Liver (tissue), 9 donors: ENCODE data around the gene DAGLA. TPM values are rescaled to one million over a fixed set of nuclear protein-coding genes. Genes with fewer than 3 reads are reported as not detected.

Experiments
- DNase-seq: peaks from one replicate; pipeline ENCODE4 v3.0.0-alpha.2; 2017; ENCODE audit warnings: low spot score
- H3K27ac ChIP-seq, 2 donors: one replicate each; pipeline ENCODE4 v1.7.0; 2013; ENCODE audit warnings: inconsistent platforms in 2 of 2, low read length in 2 of 2, control low read depth in 1 of 2, low read depth in 1 of 2, mild to moderate bottlenecking in 1 of 2
- H3K27me3 ChIP-seq, 4 donors: one replicate each; pipeline versions ENCODE4 v1.6.1 to v1.7.0; 2013; ENCODE audit warnings: low read length in 3 of 4, inconsistent platforms in 1 of 4, mild to moderate bottlenecking in 1 of 4, moderate library complexity in 1 of 4; ENCODE audit not compliant: control insufficient read depth in 4 of 4, insufficient read depth in 4 of 4
- H3K36me3 ChIP-seq, 4 donors: one replicate each; pipeline versions ENCODE4 v1.6.1 to v1.7.0; 2013; ENCODE audit warnings: low read length in 3 of 4, mild to moderate bottlenecking in 3 of 4, low read depth in 1 of 4, moderate library complexity in 1 of 4; ENCODE audit not compliant: control insufficient read depth in 4 of 4, insufficient read depth in 3 of 4
- H3K4me1 ChIP-seq, 4 donors: one replicate each; pipeline versions ENCODE4 v1.6.1 to v1.7.0; 2013; ENCODE audit warnings: low read length in 3 of 4, mild to moderate bottlenecking in 3 of 4, moderate library complexity in 1 of 4; ENCODE audit not compliant: control insufficient read depth in 4 of 4, insufficient read depth in 4 of 4
- H3K4me3 ChIP-seq, 3 donors: one replicate each; pipeline versions ENCODE4 v1.6.1 to v1.7.0; 2013; ENCODE audit warnings: low read length in 3 of 3, control low read depth in 1 of 3, low read depth in 1 of 3, mild to moderate bottlenecking in 1 of 3
- H3K9ac ChIP-seq, 2 donors: one replicate each; pipeline ENCODE4 v1.7.0; 2013; ENCODE audit warnings: low read length in 2 of 2, mild to moderate bottlenecking in 2 of 2, moderate library complexity in 2 of 2, control low read depth in 1 of 2, low read depth in 1 of 2
- H3K9me3 ChIP-seq, 4 donors: one replicate each; pipeline versions ENCODE4 v1.6.1 to v1.7.0; 2013; ENCODE audit warnings: low read length in 3 of 4; ENCODE audit not compliant: control insufficient read depth in 4 of 4
- ATF3 ChIP-seq: IDR thresholded peaks from 2 replicates; pipeline ENCODE4 v1.6.1; 2016; ENCODE audit warnings: antibody characterized with exemption
- EGR1 ChIP-seq, 2 donors: IDR thresholded peaks; 2 replicates each; pipeline ENCODE4 v1.6.1; 2016 to 2018; ENCODE audit warnings: antibody characterized with exemption in 2 of 2, low read depth in 2 of 2
- FOXA1 ChIP-seq: IDR thresholded peaks from 2 replicates; pipeline ENCODE4 v1.6.1; 2016; ENCODE audit warnings: antibody characterized with exemption
- FOXA2 ChIP-seq: IDR thresholded peaks from 2 replicates; pipeline ENCODE4 v1.6.1; 2016; ENCODE audit warnings: antibody characterized with exemption
- HNF4A ChIP-seq, 2 donors: conservative IDR thresholded peaks; 2 replicates each; pipeline ENCODE4 v1.6.1; 2016; ENCODE audit warnings: antibody characterized with exemption in 2 of 2, mild to moderate bottlenecking in 2 of 2
- HNF4G ChIP-seq: IDR thresholded peaks from 2 replicates; pipeline ENCODE4 v1.6.1; 2016; ENCODE audit warnings: antibody characterized with exemption
- JUND ChIP-seq, 2 donors: IDR thresholded peaks; 2 replicates each; pipeline ENCODE4 v1.6.1; 2016; ENCODE audit warnings: antibody characterized with exemption in 2 of 2
- NR2F2 ChIP-seq: IDR thresholded peaks from 2 replicates; pipeline ENCODE4 v1.6.1; 2016; ENCODE audit warnings: antibody characterized with exemption
- RAD21 ChIP-seq, 2 donors: IDR thresholded peaks; 2 replicates each; pipeline ENCODE4 v1.6.1; 2016; ENCODE audit warnings: antibody characterized with exemption in 2 of 2, mild to moderate bottlenecking in 2 of 2
- SP1 ChIP-seq: IDR thresholded peaks from 2 replicates; pipeline ENCODE4 v1.6.1; 2018; ENCODE audit warnings: antibody characterized with exemption, mild to moderate bottlenecking
- TAF1 ChIP-seq: conservative IDR thresholded peaks from 2 replicates; pipeline ENCODE4 v1.6.1; 2016; ENCODE audit warnings: antibody characterized with exemption, mild to moderate bottlenecking
- YY1 ChIP-seq: IDR thresholded peaks from 2 replicates; pipeline ENCODE4 v1.6.1; 2016; ENCODE audit warnings: antibody characterized with exemption, mild to moderate bottlenecking
- WGBS: extraction: QIAGEN DNeasy Blood & Tissue Kit; methylation state at CpG from one replicate; pipeline ENCODE4 v1.1.7; 2013; 5-methylcytosine and 5-hydroxymethylcytosine counted together
- polyA plus RNA-seq, 2 donors: library from polyadenylated mRNA; stranded (reverse) in 1 of 2; unstranded in 1 of 2; fragments of 200-250 nt in 1 of 2; fragments of >200 nt in 1 of 2; fragmentation: Nextera tagmentation in 1 of 2; extraction: Ambion mirVana in 1 of 2; gene quantifications; one replicate each; pipeline versions ENCODE4 v1.2.1 to v1.2.3, GENCODE V29; 2013 to 2015
- total RNA-seq, 2 donors: library from RNA; depleted of rRNA; stranded (reverse); fragments of >200 nt; gene quantifications; one replicate each; pipeline ENCODE4 v1.2.3, GENCODE V29; 2014
- TF ChIP-seq, protein P1 (sequence below): IDR thresholded peaks from 2 replicates; pipeline ENCODE4 v1.6.1; 2016; ENCODE audit warnings: antibody characterized with exemption, mild to moderate bottlenecking
- TF ChIP-seq, protein P2 (sequence below): fragments of 150-350 bp; IDR thresholded peaks from 2 replicates; pipeline ENCODE4 v1.5.1; 2017; ENCODE audit warnings: improper control_type of control experiment, low read depth, low read length; ENCODE audit not compliant: missing input control
- TF ChIP-seq, protein P3 (sequence below): IDR thresholded peaks from 2 replicates; pipeline ENCODE4 v1.6.1; 2016; ENCODE audit warnings: antibody characterized with exemption
- TF ChIP-seq, protein P4 (sequence below): IDR thresholded peaks from 2 replicates; pipeline ENCODE4 v1.6.1; 2016; ENCODE audit warnings: antibody characterized with exemption
- donor health status: healthy.
- donor health status: healthy.
- donor health status: healthy.
- donor health status: healthy.
- donor health status: healthy.

DAGLA gene
- total and polyA plus RNA-seq, 4 donors: 0.13 to 0.84 (median 0.60) TPM

DNA sequence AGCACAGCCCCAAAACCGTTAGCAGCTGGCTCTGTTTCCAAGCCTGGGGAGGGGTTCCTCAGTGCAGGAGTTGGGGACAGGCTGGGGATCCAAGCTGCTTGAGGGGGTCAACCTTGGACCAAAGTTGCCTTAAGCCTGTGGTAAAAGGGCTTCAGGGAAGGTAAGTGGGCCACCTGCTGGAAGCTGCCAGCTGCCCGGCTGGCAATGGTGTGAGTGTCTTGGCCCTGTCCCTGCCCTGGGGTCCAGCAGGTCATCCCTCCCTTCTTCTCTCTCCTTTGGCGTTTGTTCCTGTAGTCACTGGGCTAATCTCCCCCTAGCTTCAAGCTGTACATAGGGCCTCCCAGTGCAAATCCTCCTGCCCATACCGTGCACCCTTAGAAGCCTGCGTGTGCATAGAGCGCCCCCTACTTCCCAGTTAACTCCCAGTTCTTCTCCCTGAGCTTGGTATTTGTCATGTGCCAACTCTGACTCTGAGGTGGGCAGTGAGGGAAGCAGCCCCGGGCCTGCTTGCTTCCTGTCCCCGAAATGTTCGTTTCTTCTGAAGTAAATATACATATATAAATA lies 107.8 kb downstream of the DAGLA start:
- peaks cover 15 to 69% (median 32%) of the 10 kb centered on the region in 4 donors for H3K36me3 ChIP-seq
- WGBS: 64% methylated on average over 9 of the region's 9 CpGs
- no peaks in the 10 kb centered on the region for H3K27me3 ChIP-seq
- TF ChIP-seq RAD21 (IDR thresholded peaks at IDR 0.05) (peak; percentile 50 to 72), HNF4G (no peak), SP1 (no peak)
- TF ChIP-seq, protein P1, sequence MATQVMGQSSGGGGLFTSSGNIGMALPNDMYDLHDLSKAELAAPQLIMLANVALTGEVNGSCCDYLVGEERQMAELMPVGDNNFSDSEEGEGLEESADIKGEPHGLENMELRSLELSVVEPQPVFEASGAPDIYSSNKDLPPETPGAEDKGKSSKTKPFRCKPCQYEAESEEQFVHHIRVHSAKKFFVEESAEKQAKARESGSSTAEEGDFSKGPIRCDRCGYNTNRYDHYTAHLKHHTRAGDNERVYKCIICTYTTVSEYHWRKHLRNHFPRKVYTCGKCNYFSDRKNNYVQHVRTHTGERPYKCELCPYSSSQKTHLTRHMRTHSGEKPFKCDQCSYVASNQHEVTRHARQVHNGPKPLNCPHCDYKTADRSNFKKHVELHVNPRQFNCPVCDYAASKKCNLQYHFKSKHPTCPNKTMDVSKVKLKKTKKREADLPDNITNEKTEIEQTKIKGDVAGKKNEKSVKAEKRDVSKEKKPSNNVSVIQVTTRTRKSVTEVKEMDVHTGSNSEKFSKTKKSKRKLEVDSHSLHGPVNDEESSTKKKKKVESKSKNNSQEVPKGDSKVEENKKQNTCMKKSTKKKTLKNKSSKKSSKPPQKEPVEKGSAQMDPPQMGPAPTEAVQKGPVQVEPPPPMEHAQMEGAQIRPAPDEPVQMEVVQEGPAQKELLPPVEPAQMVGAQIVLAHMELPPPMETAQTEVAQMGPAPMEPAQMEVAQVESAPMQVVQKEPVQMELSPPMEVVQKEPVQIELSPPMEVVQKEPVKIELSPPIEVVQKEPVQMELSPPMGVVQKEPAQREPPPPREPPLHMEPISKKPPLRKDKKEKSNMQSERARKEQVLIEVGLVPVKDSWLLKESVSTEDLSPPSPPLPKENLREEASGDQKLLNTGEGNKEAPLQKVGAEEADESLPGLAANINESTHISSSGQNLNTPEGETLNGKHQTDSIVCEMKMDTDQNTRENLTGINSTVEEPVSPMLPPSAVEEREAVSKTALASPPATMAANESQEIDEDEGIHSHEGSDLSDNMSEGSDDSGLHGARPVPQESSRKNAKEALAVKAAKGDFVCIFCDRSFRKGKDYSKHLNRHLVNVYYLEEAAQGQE: no peak
- TF ChIP-seq, protein P2, sequence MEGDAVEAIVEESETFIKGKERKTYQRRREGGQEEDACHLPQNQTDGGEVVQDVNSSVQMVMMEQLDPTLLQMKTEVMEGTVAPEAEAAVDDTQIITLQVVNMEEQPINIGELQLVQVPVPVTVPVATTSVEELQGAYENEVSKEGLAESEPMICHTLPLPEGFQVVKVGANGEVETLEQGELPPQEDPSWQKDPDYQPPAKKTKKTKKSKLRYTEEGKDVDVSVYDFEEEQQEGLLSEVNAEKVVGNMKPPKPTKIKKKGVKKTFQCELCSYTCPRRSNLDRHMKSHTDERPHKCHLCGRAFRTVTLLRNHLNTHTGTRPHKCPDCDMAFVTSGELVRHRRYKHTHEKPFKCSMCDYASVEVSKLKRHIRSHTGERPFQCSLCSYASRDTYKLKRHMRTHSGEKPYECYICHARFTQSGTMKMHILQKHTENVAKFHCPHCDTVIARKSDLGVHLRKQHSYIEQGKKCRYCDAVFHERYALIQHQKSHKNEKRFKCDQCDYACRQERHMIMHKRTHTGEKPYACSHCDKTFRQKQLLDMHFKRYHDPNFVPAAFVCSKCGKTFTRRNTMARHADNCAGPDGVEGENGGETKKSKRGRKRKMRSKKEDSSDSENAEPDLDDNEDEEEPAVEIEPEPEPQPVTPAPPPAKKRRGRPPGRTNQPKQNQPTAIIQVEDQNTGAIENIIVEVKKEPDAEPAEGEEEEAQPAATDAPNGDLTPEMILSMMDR: peak; percentile 24
- no peak overlapping the region for H3K4me3 ChIP-seq
- peaks cover 0 to 8% (median 7%) of the 10 kb centered on the region in 4 donors for H3K4me1 ChIP-seq
- no peak overlapping the region for H3K9ac ChIP-seq
- H3K27ac ChIP-seq: no peak overlapping the region
- H3K9me3 ChIP-seq: no peaks in the 10 kb centered on the region
- DNase-seq: no peak

- peak overlapping the region; percentile 71 to 98 (median 91) for H3K4me3 ChIP-seq
- TF ChIP-seq TAF1 (no peak), NR2F2 (no peak), EGR1 (IDR thresholded peaks at IDR 0.05; ENCODE audit: low read depth in 2 of 2) (no peak), HNF4A (conservative IDR thresholded peaks at IDR 0.05) (no peak), YY1 (no peak), SP1 (no peak), RAD21 (IDR thresholded peaks at IDR 0.05) (no peak), FOXA2 (no peak), ATF3 (no peak), FOXA1 (no peak), JUND (IDR thresholded peaks at IDR 0.05) (no peak)
- TF ChIP-seq, protein P1: no peak
- TF ChIP-seq, protein P3, sequence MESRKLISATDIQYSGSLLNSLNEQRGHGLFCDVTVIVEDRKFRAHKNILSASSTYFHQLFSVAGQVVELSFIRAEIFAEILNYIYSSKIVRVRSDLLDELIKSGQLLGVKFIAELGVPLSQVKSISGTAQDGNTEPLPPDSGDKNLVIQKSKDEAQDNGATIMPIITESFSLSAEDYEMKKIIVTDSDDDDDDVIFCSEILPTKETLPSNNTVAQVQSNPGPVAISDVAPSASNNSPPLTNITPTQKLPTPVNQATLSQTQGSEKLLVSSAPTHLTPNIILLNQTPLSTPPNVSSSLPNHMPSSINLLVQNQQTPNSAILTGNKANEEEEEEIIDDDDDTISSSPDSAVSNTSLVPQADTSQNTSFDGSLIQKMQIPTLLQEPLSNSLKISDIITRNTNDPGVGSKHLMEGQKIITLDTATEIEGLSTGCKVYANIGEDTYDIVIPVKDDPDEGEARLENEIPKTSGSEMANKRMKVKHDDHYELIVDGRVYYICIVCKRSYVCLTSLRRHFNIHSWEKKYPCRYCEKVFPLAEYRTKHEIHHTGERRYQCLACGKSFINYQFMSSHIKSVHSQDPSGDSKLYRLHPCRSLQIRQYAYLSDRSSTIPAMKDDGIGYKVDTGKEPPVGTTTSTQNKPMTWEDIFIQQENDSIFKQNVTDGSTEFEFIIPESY: no peak
- TF ChIP-seq, protein P4, sequence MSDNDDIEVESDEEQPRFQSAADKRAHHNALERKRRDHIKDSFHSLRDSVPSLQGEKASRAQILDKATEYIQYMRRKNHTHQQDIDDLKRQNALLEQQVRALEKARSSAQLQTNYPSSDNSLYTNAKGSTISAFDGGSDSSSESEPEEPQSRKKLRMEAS: no peak
- peaks cover 0 to 16% (median 15%) of the 10 kb centered on the region in 4 donors for H3K4me1 ChIP-seq
- 4% methylated on average over 14 of the region's 14 CpGs for WGBS
- H3K36me3 ChIP-seq: peaks cover 10 to 33% (median 20%) of the 10 kb centered on the region in 4 donors
- DNase-seq: peak; percentile 65
- peak overlapping the region; percentile 96 to 99 for H3K9ac ChIP-seq
- H3K9me3 ChIP-seq: no peaks in the 10 kb centered on the region
- peak overlapping the region; percentile 93 to 98 for H3K27ac ChIP-seq
- H3K27me3 ChIP-seq: no peaks in the 10 kb centered on the region
These were observed 111.6 kb downstream of the DAGLA start for GRCh38 chr11:61791737-61792309.
